Measurements from ENCODE around the gene IRF4. TPM values are rescaled to one million over a fixed set of nuclear protein-coding genes. Genes with fewer than 3 reads are reported as not detected.

The IRF4 gene
- total RNA-seq, 1 donor from 2014 or later, result 1.8 TPM

DNA sequence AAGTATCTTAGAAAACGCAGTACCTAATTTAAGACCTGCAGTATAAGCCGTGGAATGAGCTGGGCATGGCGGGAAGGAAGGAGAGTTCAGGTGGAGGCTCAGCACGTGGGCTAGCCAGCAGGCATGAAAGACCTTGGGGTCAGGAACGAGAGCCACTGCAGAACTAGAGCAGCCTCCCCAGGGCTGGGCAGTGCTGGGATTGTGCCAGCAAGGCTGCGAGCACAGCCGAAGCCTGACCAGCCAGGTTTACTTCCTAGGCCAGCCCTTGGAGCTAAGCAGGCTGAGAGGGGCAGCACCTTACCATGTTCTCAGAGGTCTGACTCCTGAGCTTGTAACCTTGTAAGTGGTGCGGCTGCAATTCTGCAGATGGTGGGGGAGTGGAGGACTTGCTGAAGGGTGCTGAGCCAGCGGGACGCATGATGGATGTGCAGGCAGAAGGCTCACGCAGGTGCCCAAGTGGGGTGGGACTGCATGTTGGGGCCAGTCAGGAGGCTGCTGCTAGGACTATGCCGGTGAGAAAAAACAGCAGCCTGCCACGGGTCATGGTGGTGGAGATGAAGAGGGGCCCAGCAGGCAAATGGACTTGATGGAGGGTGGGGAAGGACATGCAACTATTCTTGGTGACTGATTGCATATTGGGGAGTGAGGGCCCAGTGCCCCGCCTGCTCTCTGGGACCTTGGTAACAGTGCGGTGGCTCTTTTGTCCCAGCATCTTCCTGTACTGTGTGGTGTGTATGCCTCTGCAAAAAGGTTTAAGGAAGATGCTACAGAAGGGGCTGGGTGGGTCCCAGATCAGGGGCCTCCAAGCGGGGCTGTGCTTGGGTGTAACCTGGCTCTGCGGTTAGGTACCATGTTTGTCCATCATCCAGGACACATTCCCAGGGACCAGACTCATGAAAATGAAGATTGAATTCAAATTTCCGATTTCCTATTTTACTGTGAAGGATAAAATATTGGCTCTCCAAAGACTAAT, 37.6 kb upstream of the IRF4 start:
- DNase-seq, result no peak

GRCh38 chr6:354631-355280, 36.8 kb upstream of the IRF4 start:
- no peak for DNase-seq

GRCh38 chr6:355373-356208, 36.0 kb upstream of the IRF4 start:
- DNase-seq, result peak; percentile 83

DNA sequence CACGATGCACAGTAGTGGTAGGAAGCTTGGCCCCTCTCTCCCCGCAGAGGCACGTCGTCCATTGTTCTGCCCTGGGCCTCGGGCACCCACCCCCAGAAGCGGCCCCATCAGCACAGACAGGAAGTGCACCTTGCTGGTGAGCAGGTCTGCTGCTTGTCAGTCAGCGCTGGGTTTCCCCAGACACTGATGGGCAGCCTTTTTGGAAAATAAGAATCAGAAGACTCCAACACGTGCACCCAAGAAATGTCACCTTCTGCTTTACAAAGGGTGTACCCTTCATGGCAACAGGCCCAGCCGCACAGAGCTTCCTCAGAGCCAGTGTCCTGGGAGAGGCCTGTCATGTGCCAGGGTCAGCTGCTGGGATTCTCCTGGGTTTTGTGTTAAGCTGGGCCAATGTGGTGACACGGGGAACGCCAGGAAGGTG, 34.7 kb upstream of the IRF4 start:
- no peak for DNase-seq

DNA sequence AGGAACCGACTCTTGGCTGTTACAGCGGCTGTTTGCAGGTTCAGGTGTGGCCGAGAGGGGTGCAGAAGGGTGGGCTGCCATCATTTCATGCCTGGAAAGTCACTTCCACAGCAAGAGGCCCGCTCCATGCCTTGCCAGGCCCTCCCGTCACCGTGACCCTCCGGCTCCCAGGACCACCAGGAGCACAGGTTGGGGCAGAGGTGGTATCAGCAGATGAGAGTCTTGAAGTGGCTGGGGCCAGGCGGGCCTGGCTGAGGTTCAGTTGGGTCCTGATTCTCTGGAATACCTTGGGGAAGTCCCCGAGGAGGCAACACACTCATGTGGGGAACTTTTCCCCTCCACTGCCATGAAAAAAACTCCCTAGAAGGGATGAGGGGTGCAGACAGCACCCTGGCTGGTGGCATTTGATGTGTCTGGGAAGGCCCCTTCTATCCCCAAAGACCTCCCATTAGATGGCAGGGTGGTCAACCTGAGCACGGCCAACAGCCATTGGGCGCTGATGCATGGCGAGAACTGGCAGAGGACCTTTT, 34.2 kb upstream of the IRF4 start:
- DNase-seq, result no peak

- no peak for DNase-seq
Observed at GRCh38 chr6:357791-358341, 33.7 kb upstream of the IRF4 start.

DNA sequence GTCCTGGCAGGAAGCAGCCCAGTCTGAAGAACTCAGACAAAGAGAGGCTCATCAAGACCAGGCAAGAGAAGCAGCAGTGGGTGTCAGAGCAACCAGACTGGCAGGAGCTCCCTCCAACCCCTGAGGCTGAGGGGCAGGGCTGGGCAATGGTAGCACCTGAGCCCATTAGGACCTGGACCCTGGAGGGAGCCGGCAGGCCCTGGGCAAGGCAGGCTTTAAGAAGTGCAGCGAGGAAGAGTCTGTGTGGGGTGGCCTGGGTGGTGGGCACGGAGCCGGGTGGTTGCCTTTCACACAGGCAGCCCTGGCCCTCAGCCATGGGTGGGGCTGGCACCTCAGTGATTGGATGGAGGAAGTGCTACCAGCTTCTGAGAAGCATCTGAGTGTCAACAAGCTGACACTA, 33.1 kb upstream of the IRF4 start:
- no peak for DNase-seq

DNA sequence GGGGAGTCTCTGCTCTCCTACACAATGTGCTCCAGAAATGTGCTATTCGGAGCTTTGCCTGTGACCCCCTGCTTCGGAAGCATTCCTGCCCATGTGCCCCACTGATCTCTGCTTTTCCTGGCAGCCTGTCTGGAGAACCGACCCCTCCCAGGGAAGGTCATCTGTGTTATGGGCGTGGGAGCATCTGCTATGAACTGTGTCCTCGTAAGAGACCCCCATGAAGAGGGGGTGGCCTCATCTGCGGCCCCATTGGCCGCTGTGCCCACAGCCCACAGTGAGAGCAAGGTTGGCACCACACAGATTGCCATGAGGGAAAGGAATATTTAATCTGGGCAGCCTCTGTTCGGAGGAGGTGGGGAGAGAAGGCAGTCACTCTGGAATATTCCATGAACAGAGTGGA, 32.7 kb upstream of the IRF4 start:
- no peak for DNase-seq

GRCh38 chr6:359261-360035, 32.1 kb upstream of the IRF4 start:
- DNase-seq, result no peak

DNA sequence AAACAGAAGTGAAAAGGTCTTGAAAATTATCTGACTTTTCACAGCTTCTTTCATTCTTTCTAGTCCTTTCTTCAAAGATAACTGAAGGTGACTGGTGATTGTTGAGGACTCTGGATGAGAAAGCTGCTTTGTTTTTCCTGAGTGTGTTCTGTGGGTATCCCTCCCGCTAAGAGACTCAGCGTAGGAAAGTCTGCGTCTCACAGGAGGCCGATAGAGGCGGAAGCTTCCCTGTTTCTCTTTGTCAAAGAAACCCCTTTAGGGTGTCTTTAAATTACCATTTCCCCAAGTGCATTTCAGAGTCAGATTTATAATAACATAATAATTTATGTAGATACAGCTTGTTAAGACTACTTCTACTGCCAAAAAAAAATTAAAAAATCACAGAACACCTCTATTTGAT, 31.2 kb upstream of the IRF4 start:
- no peak for DNase-seq

GRCh38 chr6:360764-361373, 30.7 kb upstream of the IRF4 start:
- DNase-seq, result peak; percentile 47

GRCh38 chr6:361411-362132, 30.0 kb upstream of the IRF4 start:
- DNase-seq, result no peak

DNA sequence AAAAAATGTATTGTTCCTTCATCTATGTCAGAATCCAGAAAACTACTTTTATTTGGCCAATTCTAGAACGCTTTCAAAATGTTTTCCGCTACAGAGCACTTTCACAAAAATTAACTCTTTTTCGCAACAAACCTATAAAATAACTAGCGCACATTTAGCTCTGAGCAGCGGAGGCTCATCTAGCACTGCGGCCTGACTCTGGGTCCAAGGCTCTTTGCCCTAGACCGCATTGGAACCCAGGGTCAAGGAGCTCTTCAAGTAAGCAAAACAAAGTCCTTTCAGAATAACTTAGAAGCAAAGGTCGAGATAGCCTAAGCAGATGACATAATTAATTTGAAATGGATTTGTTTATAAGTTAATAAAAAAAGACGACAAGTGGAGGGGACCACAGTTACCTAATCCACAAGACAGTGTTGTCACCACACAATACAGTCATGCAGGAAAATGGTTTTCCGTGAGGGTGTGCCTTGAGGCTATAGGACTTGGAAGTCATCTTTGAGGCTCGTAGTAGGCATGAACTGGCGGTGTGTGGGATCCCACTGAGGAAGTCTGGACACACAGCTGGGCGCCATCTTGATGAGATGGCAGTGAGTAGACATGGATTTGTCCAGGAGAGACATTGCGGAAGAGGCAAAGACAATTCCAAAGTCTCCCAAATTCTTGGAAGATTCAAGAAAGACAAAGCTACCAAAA, 29.2 kb upstream of the IRF4 start:
- DNase-seq, result no peak

DNA sequence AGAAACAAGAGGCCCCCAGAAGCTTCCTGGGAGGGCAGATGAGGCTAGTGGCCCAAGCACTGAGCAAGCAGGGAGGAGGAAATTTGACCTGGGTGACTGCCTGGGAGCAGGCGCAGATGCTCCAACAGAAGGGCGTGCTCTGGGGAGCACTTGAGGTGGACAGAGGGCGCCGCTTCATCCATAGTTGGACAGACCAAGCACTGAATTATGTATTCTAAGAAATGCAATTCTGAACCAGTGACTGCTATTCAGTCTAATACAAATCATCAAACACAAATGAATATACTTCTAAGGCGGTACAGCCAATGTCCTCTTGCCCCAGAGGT, 28.7 kb upstream of the IRF4 start:
- no peak for DNase-seq

DNA sequence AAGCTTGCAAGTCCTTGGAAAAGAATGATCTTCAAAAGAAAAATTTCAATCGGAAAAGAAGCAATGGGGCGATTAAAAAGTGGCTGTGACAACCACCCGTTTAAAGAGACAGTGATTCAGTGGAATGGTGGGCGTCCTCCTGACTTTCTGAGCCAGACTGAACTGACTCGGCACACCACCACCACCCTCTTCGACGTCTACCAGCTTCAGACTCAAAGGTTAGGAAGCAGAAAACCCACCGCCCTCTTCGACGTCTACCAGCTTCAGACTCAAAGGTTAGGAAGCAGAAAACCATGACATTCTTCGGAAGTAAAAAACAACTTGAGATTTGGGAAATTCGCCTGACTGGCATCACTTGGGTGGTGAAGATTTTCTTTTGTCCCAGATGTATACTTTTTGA, 28.3 kb upstream of the IRF4 start:
- DNase-seq, result no peak

DNA sequence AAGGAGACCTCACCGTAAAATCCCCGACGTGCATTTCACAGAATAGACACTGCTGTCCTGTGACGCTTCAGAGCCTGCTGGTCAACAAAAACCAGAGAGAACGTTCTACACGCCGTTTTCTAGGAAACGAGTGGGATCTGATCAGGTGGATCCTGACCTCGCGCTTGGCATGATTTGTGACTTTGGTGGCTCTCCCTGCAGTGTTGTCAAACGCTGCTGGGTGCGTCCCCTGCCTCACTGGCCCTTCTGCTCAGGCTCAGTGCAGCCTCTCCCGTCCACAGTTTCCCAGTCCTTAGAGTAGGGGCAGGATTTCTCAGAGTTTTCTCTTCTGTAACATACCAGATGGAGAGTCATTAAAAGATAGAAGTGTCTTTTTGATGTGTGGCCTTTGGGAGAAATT, 27.6 kb upstream of the IRF4 start:
- DNase-seq, result no peak

DNA sequence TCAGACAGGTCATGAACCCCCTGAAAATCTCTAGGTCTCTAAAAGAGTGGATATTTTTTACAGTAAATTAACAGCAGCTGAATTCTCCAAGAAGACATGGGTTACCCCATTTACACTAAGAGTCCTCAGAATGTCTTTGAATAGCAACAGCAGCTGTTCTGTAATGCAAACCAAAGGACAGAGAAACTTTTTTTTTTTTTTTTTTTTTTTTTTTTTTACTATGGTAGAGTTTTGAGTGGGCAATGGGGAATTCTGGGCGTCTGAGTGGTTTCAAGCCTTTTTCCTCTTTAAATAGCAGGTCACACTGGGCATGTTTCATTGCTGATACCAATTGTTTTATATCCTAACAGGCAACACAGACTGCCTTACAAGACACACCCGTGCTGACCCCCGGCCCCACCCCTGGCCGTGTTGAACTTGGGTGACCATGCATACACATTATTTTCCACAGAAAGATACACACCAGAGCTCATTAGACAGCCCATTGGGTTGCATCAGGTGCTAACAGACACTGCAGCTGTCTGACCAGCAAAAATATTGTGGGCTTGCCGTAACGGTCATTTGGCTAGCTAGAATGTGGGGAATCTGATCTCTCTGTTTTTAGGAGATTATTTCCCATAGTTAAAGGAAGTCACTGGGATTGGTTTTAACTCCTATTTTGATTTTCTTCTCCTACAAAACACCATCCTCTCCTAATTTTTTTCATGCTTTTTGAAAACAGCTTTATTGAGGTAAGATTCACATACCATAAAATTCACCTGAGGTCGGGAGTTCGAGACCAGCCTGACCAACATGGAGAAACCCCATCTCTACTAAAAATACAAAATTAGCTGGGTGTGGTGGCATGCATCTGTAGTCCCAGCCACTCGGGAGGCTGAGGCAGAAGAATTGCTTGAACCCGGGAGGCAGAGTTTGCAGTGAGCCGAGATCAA, 26.7 kb upstream of the IRF4 start:
- peak; percentile 75 for DNase-seq

- DNase-seq, result no peak
Observed at GRCh38 chr6:365835-366234, 25.7 kb upstream of the IRF4 start.
